RCC 7860 (cell line): ENCODE results near the gene CPSF4L.

Experiments
- DNase-seq: peaks from one replicate; pipeline ENCODE4 v3.0.0-alpha.2; 2015; ENCODE audit warnings: low spot score
- FAIRE-seq: peaks from 2 replicates; lab custom pipeline; 2012; peaks lifted over from hg19 to GRCh38; lab: Jason Lieb, UNC

Gene CPSF4L

GRCh38 chr17:73237714-73238113 lies 24.0 kb downstream of the CPSF4L start:
- FAIRE-seq (no peak), DNase-seq (no peak)

GRCh38 chr17:73234736-73235135 lies 26.9 kb downstream of the CPSF4L start:
- FAIRE-seq (no peak), DNase-seq (no peak)

DNA sequence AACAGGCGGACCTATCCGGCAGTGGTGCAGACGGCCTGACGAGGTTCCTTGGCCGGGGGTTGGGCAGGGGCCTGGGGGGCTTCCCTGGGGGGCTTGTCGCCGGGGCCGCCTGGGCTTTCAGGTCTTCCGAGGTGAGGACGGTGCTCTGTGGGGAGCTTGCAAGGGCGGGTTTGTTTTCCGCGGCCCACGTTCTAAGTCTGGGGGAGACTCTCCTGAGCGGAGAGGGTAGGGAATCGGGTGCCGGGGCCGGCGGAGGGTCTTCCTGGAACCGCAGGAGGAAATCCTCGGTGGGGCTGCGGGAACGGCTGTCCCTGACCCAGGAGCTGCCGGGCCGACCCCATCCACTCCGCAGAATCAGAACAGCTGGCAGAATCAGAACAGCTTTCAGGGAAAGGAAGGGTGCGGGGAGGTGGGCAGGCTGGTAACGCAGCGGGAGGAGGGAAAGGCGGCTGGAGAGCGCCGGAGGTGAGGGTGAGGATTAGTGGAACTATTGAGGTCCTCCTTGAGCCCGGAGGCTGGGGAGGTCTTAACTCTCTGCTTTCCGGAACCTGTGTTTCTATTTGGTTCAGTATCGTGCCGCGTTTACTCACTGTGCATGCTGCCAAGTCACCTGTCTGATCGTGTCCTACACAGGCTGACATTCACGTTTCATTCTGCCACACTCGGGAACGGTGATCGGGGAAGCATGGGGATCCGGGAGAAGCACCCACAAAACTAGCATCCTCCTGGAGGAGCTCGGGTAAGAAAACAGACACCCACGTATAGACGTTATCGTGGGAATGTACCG lies 28.9 kb downstream of the CPSF4L start:
- DNase-seq (no peak), FAIRE-seq (no peak)

- peak; percentile 80 for FAIRE-seq
- peak; percentile 85 for DNase-seq
These were observed 29.7 kb downstream of the CPSF4L start for GRCh38 chr17:73231841-73232586.

DNA sequence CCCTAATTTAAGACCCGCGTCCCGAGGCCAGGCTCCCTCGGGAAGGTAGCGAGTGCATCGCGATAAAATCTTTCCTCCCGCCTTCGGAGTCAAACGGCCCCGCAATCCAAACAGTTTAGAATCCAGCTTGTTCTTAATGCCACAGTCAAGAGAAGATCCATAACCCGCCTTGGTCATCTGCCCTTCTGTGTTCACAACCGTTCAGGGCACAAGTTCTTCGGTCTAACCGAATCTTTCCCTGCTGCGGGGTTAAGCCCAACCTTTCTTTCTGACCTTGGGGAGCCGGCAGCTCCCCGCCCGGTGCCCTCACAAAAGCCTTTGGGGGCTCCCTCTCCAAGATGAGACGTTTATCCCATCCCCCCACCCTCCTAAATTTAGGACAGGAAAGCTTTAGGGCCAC lies 30.3 kb downstream of the CPSF4L start:
- FAIRE-seq (no peak), DNase-seq (no peak)

- DNase-seq: no peak
- FAIRE-seq: no peak
These were observed 31.6 kb downstream of the CPSF4L start for GRCh38 chr17:73230088-73230487.

- FAIRE-seq: peak; percentile 39
These were observed 32.9 kb downstream of the CPSF4L start for GRCh38 chr17:73228748-73229236.

DNA sequence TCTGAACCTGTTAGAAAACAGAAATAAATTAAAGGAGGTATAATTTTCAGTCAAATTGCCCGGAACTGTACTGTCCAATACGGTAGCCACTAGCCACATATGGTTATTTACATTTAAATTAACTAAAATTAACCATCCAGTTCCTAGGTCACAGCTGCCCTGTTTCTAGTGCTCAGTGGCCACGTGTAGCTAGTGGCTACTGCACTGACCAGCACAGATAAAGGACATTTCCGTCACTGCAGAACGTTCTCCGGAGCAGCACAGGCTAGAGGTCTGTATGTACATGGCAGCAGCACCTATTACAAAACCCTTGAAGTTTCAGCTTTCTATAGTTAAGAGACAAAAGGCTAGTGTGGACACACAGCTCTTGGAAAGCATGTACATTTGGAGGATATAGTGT lies 33.7 kb downstream of the CPSF4L start:
- DNase-seq (no peak), FAIRE-seq (no peak)

More at GRCh38 chr17:73228748-73229236, 32.9 kb downstream of the CPSF4L start:
- peak; percentile 39 for DNase-seq

DNA sequence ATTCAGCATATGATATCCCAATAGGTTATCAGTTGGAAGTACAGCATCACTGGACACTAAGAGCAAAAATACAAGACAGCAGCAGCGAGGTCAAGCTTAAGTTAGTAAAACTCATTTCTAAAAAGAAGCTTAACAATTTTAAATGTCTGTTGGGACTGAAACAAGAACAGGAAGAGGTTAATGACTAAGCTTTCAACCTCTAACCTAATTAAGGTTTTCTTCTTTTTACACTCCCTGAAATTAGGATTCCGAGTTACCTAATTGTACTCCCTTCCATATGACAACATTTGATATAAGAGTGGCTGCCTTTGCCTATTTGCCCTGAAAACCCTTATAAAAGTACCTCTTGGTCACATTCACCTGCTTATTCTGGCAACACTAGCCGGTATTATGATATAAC lies 34.3 kb downstream of the CPSF4L start:
- DNase-seq (no peak), FAIRE-seq (no peak)

- FAIRE-seq: no peak
These were observed 35.0 kb downstream of the CPSF4L start for GRCh38 chr17:73226556-73227172.

DNA sequence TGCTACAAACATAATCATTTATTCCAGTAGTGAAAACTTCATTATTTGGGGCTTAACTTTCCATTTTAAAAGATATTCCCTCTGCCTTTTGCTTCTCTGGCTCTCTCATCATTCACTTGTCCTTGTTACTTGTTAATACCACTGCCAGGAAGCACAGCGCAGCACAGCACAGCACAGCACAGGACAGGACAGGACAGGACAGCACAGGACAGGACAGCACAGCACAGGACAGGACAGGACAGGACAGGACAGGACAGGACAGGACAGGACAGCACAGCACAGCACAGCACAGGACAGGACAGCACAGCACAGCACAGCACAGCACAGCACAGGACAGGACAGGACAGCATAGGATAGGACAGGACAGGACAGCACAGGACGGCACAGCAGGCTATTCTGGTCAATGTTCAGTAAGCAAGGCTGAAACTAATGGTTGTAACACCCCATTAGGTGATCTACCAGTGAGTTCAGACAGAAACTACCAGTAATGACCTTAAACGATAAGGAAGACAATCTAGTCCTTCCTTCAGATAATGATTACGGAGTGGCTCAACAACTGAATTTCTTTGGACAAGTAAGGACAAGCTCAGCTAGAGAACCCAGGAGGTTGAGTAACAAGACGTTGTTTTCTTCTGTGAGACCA lies 36.9 kb downstream of the CPSF4L start:
- FAIRE-seq: no peak
- DNase-seq: no peak

More at GRCh38 chr17:73226556-73227172, 35.0 kb downstream of the CPSF4L start:
- DNase-seq: no peak

- FAIRE-seq: no peak
These were observed 37.4 kb downstream of the CPSF4L start for GRCh38 chr17:73224237-73224636.

GRCh38 chr17:73223626-73224230 lies 38.0 kb downstream of the CPSF4L start:
- FAIRE-seq (no peak), DNase-seq (no peak)

More at GRCh38 chr17:73224237-73224636, 37.4 kb downstream of the CPSF4L start:
- DNase-seq: no peak

DNA sequence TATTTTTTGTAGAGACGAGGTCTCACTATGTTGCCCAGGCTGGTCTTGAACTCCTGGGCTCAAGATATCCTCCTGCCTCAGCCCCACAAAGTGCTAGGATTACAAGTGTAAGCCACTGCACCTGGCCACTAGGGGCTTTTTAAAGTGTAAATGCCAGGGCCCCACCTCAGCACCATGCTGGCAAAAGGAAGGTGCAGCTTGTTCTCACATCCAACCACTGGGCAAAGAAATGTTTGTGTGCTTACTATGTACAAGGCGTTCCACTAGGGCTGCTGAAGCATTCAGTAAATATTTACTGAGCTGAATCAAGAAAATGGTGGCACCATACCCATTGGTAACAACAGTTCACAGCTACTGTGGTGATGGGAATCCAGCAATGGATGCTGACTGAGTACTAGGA lies 46.2 kb downstream of the CPSF4L start:
- no peak for FAIRE-seq
- no peak for DNase-seq

GRCh38 chr17:73214851-73215250 lies 46.8 kb downstream of the CPSF4L start:
- DNase-seq (no peak), FAIRE-seq (no peak)

DNA sequence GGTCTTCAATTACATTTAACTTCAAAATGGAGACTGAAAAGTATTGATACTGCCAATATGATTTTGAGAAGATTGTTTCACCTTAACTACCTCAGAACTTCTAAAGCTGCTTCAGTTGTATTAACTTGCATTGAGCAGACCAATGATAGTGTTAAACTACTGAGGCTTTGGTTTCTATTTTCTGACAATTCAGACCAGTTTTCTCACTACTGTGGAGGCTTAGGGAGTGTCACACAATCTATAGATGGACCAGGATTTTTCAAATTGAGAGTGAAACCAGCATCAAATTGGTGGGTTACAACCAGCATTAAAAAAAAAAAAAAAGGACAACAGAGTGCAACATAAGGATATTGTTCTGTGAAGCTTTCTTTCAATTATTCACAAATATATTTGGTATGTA lies 47.7 kb downstream of the CPSF4L start:
- no peak for FAIRE-seq
- no peak for DNase-seq

GRCh38 chr17:73211745-73212144 lies 49.9 kb downstream of the CPSF4L start:
- no peak for FAIRE-seq
- DNase-seq: no peak

GRCh38 chr17:73210002-73210678 lies 51.5 kb downstream of the CPSF4L start:
- FAIRE-seq (no peak), DNase-seq (no peak)

GRCh38 chr17:73209436-73209835 lies 52.2 kb downstream of the CPSF4L start:
- no peak for FAIRE-seq
- no peak for DNase-seq
